Naive thymus-derived CD4-positive, alpha-beta T cell (primary cell): Measurements from ENCODE around the gene FAM234A. TPM values are rescaled to one million over a fixed set of nuclear protein-coding genes. Genes with fewer than 3 reads are reported as not detected.
A peak's percentile ranks its signal among the peaks of the same experiment; 100 is the strongest.

Source experiments
- ATAC-seq: fragments of 150-1000 bp; cut with Tn5 transposase; 2 replicates; pipeline ENCODE4 v1.10.0; 2021; ENCODE audit warnings: mild to moderate bottlenecking, moderate library complexity
- CTCF ChIA-PET: fragments of 350-600 bp; sonication (Branson Sonifier 250); formaldehyde crosslinking; loops from one replicate; lab custom pipeline; 2021; ENCODE audit warnings: antibody characterized with exemption; lab: Charles Lee
- POLR2A ChIA-PET: fragments of 350-600 bp; sonication (Branson Sonifier 250); formaldehyde crosslinking; loops from one replicate; lab custom pipeline; 2021; ENCODE audit warnings: antibody characterized with exemption, inconsistent platforms; lab: Charles Lee
- DNase-seq, 9 donors: peaks; one replicate each; pipeline versions ENCODE4 v3.0.0 to v3.0.0-alpha.2; 2020 to 2022; ENCODE audit warnings: mixed read lengths in 1 of 9
- H3K27ac ChIP-seq: one replicate; pipeline ENCODE4 v1.7.0; 2013; ENCODE audit warnings: mild to moderate bottlenecking, low read depth, low read length, moderate library complexity
- H3K27me3 ChIP-seq, 2 donors: one replicate each; pipeline ENCODE4 v1.7.0; 2013; ENCODE audit warnings: low read length in 2 of 2, mild to moderate bottlenecking in 2 of 2, moderate library complexity in 2 of 2; ENCODE audit not compliant: control insufficient read depth in 2 of 2, insufficient read depth in 2 of 2
- H3K36me3 ChIP-seq, 3 experiments: 1 replicate in 2 of 3; 2 replicates in 1 of 3; pipeline ENCODE4 v1.7.0; 2013; ENCODE audit warnings: low read length in 3 of 3, mild to moderate bottlenecking in 3 of 3, moderate library complexity in 1 of 3; ENCODE audit not compliant: insufficient read depth in 3 of 3, control insufficient read depth in 2 of 3
- H3K4me1 ChIP-seq, 2 donors: one replicate each; pipeline ENCODE4 v1.7.0; 2013; ENCODE audit warnings: low read length in 2 of 2, mild to moderate bottlenecking in 2 of 2, moderate library complexity in 1 of 2; ENCODE audit not compliant: control insufficient read depth in 2 of 2, insufficient read depth in 2 of 2
- H3K4me3 ChIP-seq: 2 replicates; pipeline ENCODE4 v1.7.0; 2013; ENCODE audit warnings: mild to moderate bottlenecking, low read length
- H3K9me3 ChIP-seq, 3 experiments: 1 replicate in 2 of 3; 2 replicates in 1 of 3; pipeline ENCODE4 v1.7.0; 2013; ENCODE audit warnings: low read length in 3 of 3; ENCODE audit not compliant: control insufficient read depth in 2 of 3
- H3K27ac Mint-ChIP-seq, 9 donors: one replicate each; pipeline ENCODE4 v1.8.0; 2020 to 2022; ENCODE audit warnings: mixed read lengths in 9 of 9, mild to moderate bottlenecking in 8 of 9, moderate library complexity in 5 of 9, inconsistent platforms in 2 of 9
- H3K27me3 Mint-ChIP-seq, 5 donors: one replicate each; pipeline ENCODE4 v1.8.0; 2021 to 2022; ENCODE audit warnings: mixed read lengths in 5 of 5, mild to moderate bottlenecking in 1 of 5
- H3K36me3 Mint-ChIP-seq, 5 donors: one replicate each; pipeline ENCODE4 v1.8.0; 2020 to 2022; ENCODE audit warnings: mixed read lengths in 5 of 5, mild to moderate bottlenecking in 3 of 5, inconsistent platforms in 1 of 5
- H3K4me1 Mint-ChIP-seq, 7 donors: one replicate each; pipeline ENCODE4 v1.8.0; 2020 to 2022; ENCODE audit warnings: mixed read lengths in 7 of 7, mild to moderate bottlenecking in 3 of 7, inconsistent platforms in 1 of 7
- H3K4me3 Mint-ChIP-seq, 10 donors: one replicate each; pipeline ENCODE4 v1.8.0; 2020 to 2022; ENCODE audit warnings: mild to moderate bottlenecking in 10 of 10, mixed read lengths in 10 of 10, moderate library complexity in 6 of 10, inconsistent platforms in 2 of 10
- H3K9me3 Mint-ChIP-seq, 11 donors: one replicate each; pipeline ENCODE4 v1.8.0; 2020 to 2022; ENCODE audit warnings: mixed read lengths in 11 of 11, mild to moderate bottlenecking in 4 of 11, inconsistent platforms in 1 of 11, moderate library complexity in 1 of 11
- intact Hi-C, 2 donors: fragments of 100-400 bp; cut with micrococcal nuclease; formaldehyde crosslinking; loops; one replicate each; pipeline ENCODE4 v1.15.1; 2023
- polyA plus RNA-seq, 2 donors: library from polyadenylated mRNA; unstranded; fragments of 300-500 nt; fragmentation: Illumina TruSeq; gene quantifications; one replicate each; pipeline ENCODE4 v1.2.3, GENCODE V29; 2021
- total RNA-seq, 6 experiments: library from RNA in 5 of 6; stranded (reverse) in 5 of 6; gene quantifications; 1 replicate in 5 of 6; 2 replicates in 1 of 6; pipeline ENCODE4 v1.2.3 and lab custom pipeline; 2021 to 2026

Gene FAM234A
- total RNA-seq, result 10 to 100 TPM; 30.4 to 43.9 (median 32.9) TPM
- 10 to 100 TPM; 31.3 to 42.2 TPM for polyA plus RNA-seq
- total RNA-seq (lab: John Stamatoyannopoulos, UW), result 29.1 reads per million, percentile 59 among the genes with 10 or more reads in this experiment

GRCh38 chr16:234468-235305 lies at the start of gene FAM234A:
Gene FAM234A, plus strand, starts transcription at chr16:234821. Its CDS starts 19,593 bp downstream, at chr16:254414.
- H3K4me1 Mint-ChIP-seq, result peaks cover 7 to 25% (median 16%) of the 10 kb centered on the region in 7 donors
- Histone ChIP-seq H3K27me3 (no peaks in the 10 kb centered on the region), H3K4me3 (peak within 1 kb of the TSS; percentile 82), H3K36me3 (no peaks in the 10 kb centered on the region), H3K9me3 (no peaks in the 10 kb centered on the region), H3K27ac (peak within 1 kb of the TSS; percentile 99), H3K4me1 (peaks cover 0 to 5% of the 10 kb centered on the region in 2 donors)
- H3K27me3 Mint-ChIP-seq, result peaks cover 0 to 3% (median 0%) of the 10 kb centered on the region in 5 donors
- DNase-seq (peak; percentile 93 to 98 (median 97)), ATAC-seq (peak; percentile 90)
- H3K27ac Mint-ChIP-seq, result peak within 1 kb of the TSS; percentile 90 to 100 (median 99)
- H3K4me3 Mint-ChIP-seq, result peak within 1 kb of the TSS; percentile 81 to 99 (median 96)
- peaks cover 0 to 2% (median 0%) of the 10 kb centered on the region in 11 donors for H3K9me3 Mint-ChIP-seq
- POLR2A ChIA-PET, result interaction anchor here (0.8 to 2.5 kb wide), 12 partner anchors 12 to 147 kb away, joined by 3 to 14 read pairs (median 4); partner anchors contain the start of genes AXIN1 and PGAP6
- intact Hi-C loops, result loop anchor here (1.0 to 5.0 kb wide), 12 partner anchors 18 to 448 kb away; partner anchors contain the start of genes AXIN1 (in 2 of the 2), NPRL3 (in 2 of the 2), CAPN15 (in 1 of the 2) and DECR2 (in 1 of the 2)
- CTCF ChIA-PET, result interaction anchor here (0.8 to 1.8 kb wide), 7 partner anchors 84 to 132 kb away, joined by 3 to 7 read pairs (median 4); no protein-coding TSS in a partner anchor
- H3K36me3 Mint-ChIP-seq, result peaks cover 0 to 1% (median 0%) of the 10 kb centered on the region in 5 donors

GRCh38 chr16:185213-185612 lies 49.4 kb upstream of the FAM234A start:
- intact Hi-C loops, result no loop called here
- no peak for ATAC-seq
- H3K4me3 ChIP-seq, result no peak overlapping the region
- H3K27ac Mint-ChIP-seq, result no peak overlapping the region
- ChIA-PET POLR2A (no interaction called here), CTCF (no interaction called here)
- H3K9me3 ChIP-seq, result no peaks in the 10 kb centered on the region
- H3K36me3 ChIP-seq, result peaks cover 0 to 29% (median 4%) of the 10 kb centered on the region in 3 experiments
- H3K4me3 Mint-ChIP-seq, result no peak overlapping the region
- H3K9me3 Mint-ChIP-seq, result peaks cover 0 to 1% (median 0%) of the 10 kb centered on the region in 11 donors
- DNase-seq, result no peak
- no peaks in the 10 kb centered on the region for H3K27me3 ChIP-seq
- H3K4me1 Mint-ChIP-seq, result peaks cover 4 to 11% (median 8%) of the 10 kb centered on the region in 7 donors
- H3K27ac ChIP-seq, result no peak overlapping the region
- peaks cover 3 to 11% of the 10 kb centered on the region in 2 donors for H3K4me1 ChIP-seq
- H3K27me3 Mint-ChIP-seq, result peaks cover 0 to 2% (median 0%) of the 10 kb centered on the region in 5 donors
- peaks cover 0 to 13% (median 7%) of the 10 kb centered on the region in 5 donors for H3K36me3 Mint-ChIP-seq

- Mint-ChIP-seq H3K4me3 (no peak overlapping the region), H3K9me3 (peaks cover 0 to 1% (median 0%) of the 10 kb centered on the region in 11 donors), H3K27ac (no peak overlapping the region), H3K36me3 (peaks cover 0 to 17% (median 8%) of the 10 kb centered on the region in 5 donors), H3K4me1 (peaks cover 4 to 11% (median 8%) of the 10 kb centered on the region in 7 donors), H3K27me3 (peaks cover 0 to 2% (median 0%) of the 10 kb centered on the region in 5 donors)
- peaks cover 0 to 34% (median 9%) of the 10 kb centered on the region in 3 experiments for H3K36me3 ChIP-seq
- H3K27me3 ChIP-seq, result no peaks in the 10 kb centered on the region
- no peak for ATAC-seq
- intact Hi-C loops, result no loop called here
- H3K4me1 ChIP-seq, result peaks cover 3 to 11% of the 10 kb centered on the region in 2 donors
- ChIA-PET POLR2A (no interaction called here), CTCF (no interaction called here)
- H3K27ac ChIP-seq, result no peak overlapping the region
- H3K9me3 ChIP-seq, result no peaks in the 10 kb centered on the region
- DNase-seq, result no peak
- no peak overlapping the region for H3K4me3 ChIP-seq
Measured at GRCh38 chr16:185691-186090, 48.9 kb upstream of the FAM234A start.

GRCh38 chr16:187330-187729 lies 47.3 kb upstream of the FAM234A start:
- no peaks in the 10 kb centered on the region for H3K9me3 ChIP-seq
- no peak overlapping the region for H3K4me3 ChIP-seq
- peaks cover 0 to 50% (median 15%) of the 10 kb centered on the region in 3 experiments for H3K36me3 ChIP-seq
- Mint-ChIP-seq H3K4me3 (no peak overlapping the region), H3K36me3 (peaks cover 0 to 28% (median 16%) of the 10 kb centered on the region in 5 donors), H3K9me3 (peaks cover 0 to 1% (median 0%) of the 10 kb centered on the region in 11 donors), H3K4me1 (peaks cover 4 to 15% (median 8%) of the 10 kb centered on the region in 7 donors), H3K27ac (no peak overlapping the region), H3K27me3 (no peaks in the 10 kb centered on the region)
- H3K27ac ChIP-seq, result no peak overlapping the region
- DNase-seq (no peak), ATAC-seq (no peak)
- peaks cover 0 to 6% of the 10 kb centered on the region in 2 donors for H3K4me1 ChIP-seq
- ChIA-PET CTCF (no interaction called here), POLR2A (no interaction called here)
- H3K27me3 ChIP-seq, result no peaks in the 10 kb centered on the region
- intact Hi-C loops, result no loop called here

GRCh38 chr16:188674-189073 lies 45.9 kb upstream of the FAM234A start:
- H3K36me3 Mint-ChIP-seq, result peaks cover 4 to 32% (median 18%) of the 10 kb centered on the region in 5 donors
- peaks cover 0 to 64% (median 15%) of the 10 kb centered on the region in 3 experiments for H3K36me3 ChIP-seq
- no peaks in the 10 kb centered on the region for H3K27me3 ChIP-seq
- H3K27ac ChIP-seq, result no peak overlapping the region
- ATAC-seq, result peak; percentile 80
- POLR2A ChIA-PET, result interaction anchor here (0.8 kb wide), 1 partner anchor 18 kb away, joined by 3 read pairs; no protein-coding TSS in a partner anchor
- H3K4me1 ChIP-seq, result peaks cover 0 to 6% of the 10 kb centered on the region in 2 donors
- DNase-seq, result peak in 6 of 9 donors; percentile 21 to 52 (median 30)
- intact Hi-C loops, result no loop called here
- CTCF ChIA-PET, result interaction anchor here (0.7 to 1.0 kb wide), 3 partner anchors 33 to 123 kb away, joined by 3 to 4 read pairs (median 3); no protein-coding TSS in a partner anchor
- H3K4me1 Mint-ChIP-seq, result peaks cover 4 to 15% (median 8%) of the 10 kb centered on the region in 7 donors
- no peak overlapping the region for H3K4me3 ChIP-seq
- H3K27ac Mint-ChIP-seq, result peak overlapping the region in 8 of 9 donors; percentile 4 to 80 (median 66)
- H3K27me3 Mint-ChIP-seq, result no peaks in the 10 kb centered on the region
- H3K9me3 ChIP-seq, result no peaks in the 10 kb centered on the region
- no peaks in the 10 kb centered on the region for H3K9me3 Mint-ChIP-seq
- no peak overlapping the region for H3K4me3 Mint-ChIP-seq

- Mint-ChIP-seq H3K4me1 (peaks cover 4 to 15% (median 8%) of the 10 kb centered on the region in 7 donors), H3K36me3 (peaks cover 4 to 35% (median 18%) of the 10 kb centered on the region in 5 donors), H3K9me3 (no peaks in the 10 kb centered on the region), H3K27ac (peak overlapping the region in 4 of 9 donors; percentile 43 to 80 (median 64)), H3K27me3 (no peaks in the 10 kb centered on the region), H3K4me3 (no peak overlapping the region)
- Histone ChIP-seq H3K36me3 (peaks cover 0 to 74% (median 20%) of the 10 kb centered on the region in 3 experiments), H3K9me3 (no peaks in the 10 kb centered on the region), H3K4me1 (peaks cover 0 to 6% of the 10 kb centered on the region in 2 donors), H3K27me3 (no peaks in the 10 kb centered on the region), H3K4me3 (no peak overlapping the region), H3K27ac (no peak overlapping the region)
- CTCF ChIA-PET, result no interaction called here
- DNase-seq (no peak), ATAC-seq (no peak)
- intact Hi-C loops, result no loop called here
- POLR2A ChIA-PET, result no interaction called here
Measured at GRCh38 chr16:189604-190186, 44.9 kb upstream of the FAM234A start.
